Mesothelial cell of epicardium (in vitro differentiated cells): ENCODE data around the gene RDM1. TPM values are rescaled to one million over a fixed set of nuclear protein-coding genes. Genes with fewer than 3 reads are reported as not detected.

Experiments
- DNase-seq, 2 experiments: peaks; one replicate each; pipeline ENCODE4 v3.0.0; 2021; ENCODE audit warnings: low spot score in 2 of 2; ENCODE audit not compliant: unreplicated experiment in 2 of 2
- H3K27ac Mint-ChIP-seq: 2 replicates; pipeline ENCODE4 v1.8.0; 2021; ENCODE audit warnings: mixed read lengths
- H3K27me3 Mint-ChIP-seq: 2 replicates; pipeline ENCODE4 v1.8.0; 2021; ENCODE audit warnings: low read depth, mixed read lengths
- H3K36me3 Mint-ChIP-seq: 2 replicates; pipeline ENCODE4 v1.8.0; 2021; ENCODE audit warnings: mixed read lengths
- H3K4me1 Mint-ChIP-seq: 2 replicates; pipeline ENCODE4 v1.8.0; 2021; ENCODE audit warnings: mixed read lengths
- H3K4me3 Mint-ChIP-seq: 2 replicates; pipeline ENCODE4 v1.8.0; 2021; ENCODE audit warnings: mild to moderate bottlenecking, moderate library complexity, mixed read lengths
- H3K9me3 Mint-ChIP-seq: 2 replicates; pipeline ENCODE4 v1.8.0; 2021; ENCODE audit warnings: mixed read lengths
- total RNA-seq: library from RNA; stranded (reverse); gene quantifications from 3 replicates; pipeline ENCODE4 v1.2.1, GENCODE V29; 2021
- TF ChIP-seq, protein P1 (sequence below): fragments of 200-600 bp; sonication (generic); IDR thresholded peaks from one replicate; pipeline ENCODE4 v1.5.0; 2021; ENCODE audit warnings: antibody characterized with exemption; ENCODE audit not compliant: unreplicated experiment

The RDM1 gene
- total RNA-seq, 1 donor from 2014 or later, result 3.4 TPM

DNA sequence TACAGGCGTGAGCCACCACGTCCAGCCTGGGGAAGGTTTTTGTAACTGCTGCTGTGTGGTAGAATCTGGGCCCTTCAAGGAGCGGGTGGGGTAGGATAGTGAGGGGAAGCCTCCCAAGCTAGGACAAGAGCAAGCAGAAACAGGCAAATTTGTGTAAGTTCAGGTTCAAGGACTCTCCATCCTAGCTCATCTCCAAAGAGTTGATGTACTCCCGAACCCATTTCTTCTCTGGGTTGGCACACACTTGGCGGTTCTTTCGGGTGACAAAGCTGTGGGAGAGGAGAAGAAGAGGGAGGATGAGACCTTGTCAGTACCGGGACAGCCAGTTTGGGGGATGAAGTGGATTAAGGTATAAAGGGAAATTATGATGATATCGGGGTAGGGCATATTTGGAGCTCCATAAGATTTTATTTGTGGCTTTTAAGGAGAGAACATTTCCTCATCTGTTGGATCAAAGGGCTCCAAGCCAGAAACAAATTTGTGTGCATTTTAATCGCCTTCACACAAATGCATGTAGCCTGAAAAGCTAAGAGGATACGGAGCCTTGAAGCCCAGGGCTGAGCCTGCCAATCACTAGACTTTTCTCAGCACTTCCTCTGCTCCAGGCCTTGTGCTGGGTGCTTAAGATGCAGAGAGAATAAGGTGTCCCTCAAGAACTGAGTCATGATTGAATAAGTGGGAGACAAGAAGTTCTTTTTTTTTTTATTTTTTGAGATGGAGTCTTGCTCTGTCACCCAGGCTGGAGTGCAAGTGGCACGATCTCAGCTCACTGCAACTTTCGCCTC, 58.2 kb downstream of the RDM1 start:
- H3K27me3 Mint-ChIP-seq, result no peaks in the 10 kb centered on the region

DNA sequence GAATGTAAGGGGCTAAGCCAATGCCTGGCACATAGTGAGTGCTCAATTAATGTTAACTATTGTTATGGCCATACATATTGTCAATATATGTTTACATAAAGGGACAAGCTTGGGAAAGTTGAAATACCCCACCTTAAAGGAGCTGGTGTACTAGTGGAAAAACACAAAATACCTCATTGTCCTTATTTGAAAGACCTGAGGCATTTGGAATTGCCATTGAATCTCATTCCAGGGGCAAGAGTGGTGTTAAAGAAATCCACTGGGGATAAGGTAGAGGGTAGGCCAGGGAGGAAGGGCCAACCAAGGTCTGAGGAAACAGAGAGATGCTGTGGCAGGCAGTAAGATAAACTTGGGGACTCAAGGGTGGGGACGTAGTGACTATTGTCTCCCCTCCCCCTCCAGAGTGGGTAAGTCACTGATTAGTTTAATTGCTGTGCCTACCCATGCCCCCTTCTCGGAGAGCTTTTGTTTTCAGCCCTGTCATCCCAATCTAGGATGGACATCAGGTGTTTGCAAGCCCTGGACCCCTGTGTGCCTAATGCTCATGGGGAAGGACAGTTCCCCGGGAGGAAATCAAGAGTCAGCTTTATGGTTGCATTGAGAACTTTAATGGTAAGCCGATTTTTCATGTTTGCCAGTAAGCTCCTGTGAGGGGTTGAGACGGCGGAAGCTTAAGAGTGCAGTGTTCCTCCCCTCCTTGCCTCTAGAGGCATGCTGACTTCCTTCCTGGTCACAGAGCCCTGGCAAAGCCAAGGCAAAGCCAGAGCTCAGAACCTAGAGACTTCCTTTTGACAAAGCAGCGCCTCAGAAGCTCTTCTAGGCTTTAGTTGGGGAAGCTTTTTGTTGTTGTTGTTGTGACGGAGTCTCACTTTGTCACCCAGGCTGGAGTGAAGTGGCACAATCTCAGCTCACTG, 59.4 kb downstream of the RDM1 start:
- Mint-ChIP-seq H3K4me1 (peaks cover 4% of the 10 kb centered on the region), H3K36me3 (no peaks in the 10 kb centered on the region), H3K27me3 (no peaks in the 10 kb centered on the region), H3K9me3 (no peaks in the 10 kb centered on the region), H3K27ac (no peak overlapping the region), H3K4me3 (no peak overlapping the region)
- TF ChIP-seq, protein P1, sequence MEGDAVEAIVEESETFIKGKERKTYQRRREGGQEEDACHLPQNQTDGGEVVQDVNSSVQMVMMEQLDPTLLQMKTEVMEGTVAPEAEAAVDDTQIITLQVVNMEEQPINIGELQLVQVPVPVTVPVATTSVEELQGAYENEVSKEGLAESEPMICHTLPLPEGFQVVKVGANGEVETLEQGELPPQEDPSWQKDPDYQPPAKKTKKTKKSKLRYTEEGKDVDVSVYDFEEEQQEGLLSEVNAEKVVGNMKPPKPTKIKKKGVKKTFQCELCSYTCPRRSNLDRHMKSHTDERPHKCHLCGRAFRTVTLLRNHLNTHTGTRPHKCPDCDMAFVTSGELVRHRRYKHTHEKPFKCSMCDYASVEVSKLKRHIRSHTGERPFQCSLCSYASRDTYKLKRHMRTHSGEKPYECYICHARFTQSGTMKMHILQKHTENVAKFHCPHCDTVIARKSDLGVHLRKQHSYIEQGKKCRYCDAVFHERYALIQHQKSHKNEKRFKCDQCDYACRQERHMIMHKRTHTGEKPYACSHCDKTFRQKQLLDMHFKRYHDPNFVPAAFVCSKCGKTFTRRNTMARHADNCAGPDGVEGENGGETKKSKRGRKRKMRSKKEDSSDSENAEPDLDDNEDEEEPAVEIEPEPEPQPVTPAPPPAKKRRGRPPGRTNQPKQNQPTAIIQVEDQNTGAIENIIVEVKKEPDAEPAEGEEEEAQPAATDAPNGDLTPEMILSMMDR, result no peak
- no peak for DNase-seq

More for the DNA sequence above, 58.2 kb downstream of the RDM1 start:
- Mint-ChIP-seq H3K36me3 (no peaks in the 10 kb centered on the region), H3K4me1 (no peaks in the 10 kb centered on the region), H3K27ac (no peak overlapping the region), H3K4me3 (no peak overlapping the region), H3K9me3 (no peaks in the 10 kb centered on the region)
- TF ChIP-seq, protein P1, result no peak
- no peak for DNase-seq

DNA sequence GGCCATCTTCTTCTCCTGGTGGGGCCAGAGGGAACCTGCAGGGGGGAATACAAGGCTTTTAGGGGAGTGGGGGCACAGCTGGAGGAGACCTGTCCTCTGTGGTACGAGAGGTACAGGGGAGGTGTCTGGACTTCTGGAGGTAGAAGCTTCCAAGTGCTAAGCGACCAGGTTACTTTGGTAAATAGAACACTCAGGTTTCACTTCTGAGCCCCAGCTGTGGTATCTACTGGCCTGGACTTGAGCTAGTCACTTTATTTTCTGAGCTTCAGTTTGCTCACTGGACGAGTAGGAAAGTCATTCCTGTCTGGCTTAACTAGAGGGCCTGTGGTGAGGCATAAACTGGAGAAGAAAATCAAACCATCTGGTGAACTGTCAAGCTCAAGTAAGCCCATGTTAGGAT, 61.8 kb downstream of the RDM1 start, which contains the start of gene HEATR9:
HEATR9 (minus strand) TSS at position 155 of the 400 bp plus-strand sequence; CDS start at position 6, 149 bp downstream.
- TF ChIP-seq, protein P1, result no peak
- no peaks in the 10 kb centered on the region for H3K27me3 Mint-ChIP-seq
- no peaks in the 10 kb centered on the region for H3K36me3 Mint-ChIP-seq
- peaks cover 8% of the 10 kb centered on the region for H3K4me1 Mint-ChIP-seq
- no peak within 1 kb of the TSS for H3K4me3 Mint-ChIP-seq
- no peak for DNase-seq
- H3K9me3 Mint-ChIP-seq, result no peaks in the 10 kb centered on the region
- no peak within 1 kb of the TSS for H3K27ac Mint-ChIP-seq

Other genes starting within 250 kb of the RDM1 start
- gene RASL10B, start 199.1 kb downstream of the RDM1 start, total RNA-seq, result 19.3 to 20.5 TPM (median 20.1 TPM) in 3 replicates
- 0.09 to 0.20 TPM (median 0.11 TPM) in 3 replicates for gene GAS2L2, start 177.5 kb downstream of the RDM1 start, total RNA-seq
- gene C17orf50, start 169.9 kb downstream of the RDM1 start, total RNA-seq, result not detected in 3 replicates
- 0.34 to 0.86 TPM in 2 of 3 replicates, not detected in the other for gene MMP28, start 135.1 kb downstream of the RDM1 start, total RNA-seq
- 218 to 235 TPM (median 225 TPM) in 3 replicates for gene TAF15, start 121.3 kb downstream of the RDM1 start, total RNA-seq
- gene HEATR9, start 61.9 kb downstream of the RDM1 start, total RNA-seq, result not detected in 3 replicates
- not detected in 3 replicates for gene CCL5, start 50.4 kb downstream of the RDM1 start, total RNA-seq
- gene LYZL6, start 12.9 kb upstream of the RDM1 start, total RNA-seq, result not detected in 3 replicates
- gene CCL16, start 50.7 kb upstream of the RDM1 start, total RNA-seq, result not detected in 3 replicates
- not detected in 3 replicates for gene CCL14, start 56.0 kb upstream of the RDM1 start, total RNA-seq
- not detected in 3 replicates for gene CCL15, start 70.8 kb upstream of the RDM1 start, total RNA-seq
- gene CCL23, start 87.2 kb upstream of the RDM1 start, total RNA-seq, result not detected in 3 replicates
- gene CCL18, start 133.5 kb upstream of the RDM1 start, total RNA-seq, result not detected in 3 replicates
- gene CCL3, start 159.4 kb upstream of the RDM1 start, total RNA-seq, result not detected in 3 replicates
- not detected in 3 replicates for gene CCL4, start 173.1 kb upstream of the RDM1 start, total RNA-seq
- 27.9 to 28.4 TPM (median 28.2 TPM) in 3 replicates for gene TBC1D3B, start 245.9 kb upstream of the RDM1 start, total RNA-seq